GM12872 (cell line): ENCODE results near the gene IFIT1.

ENCODE experiments used
- TF ChIP-seq, protein P1 (sequence below): IDR thresholded peaks from 3 replicates; pipeline ENCODE4 v1.5.1; 2011; ENCODE audit warnings: low read depth, mild to moderate bottlenecking, low read length, moderate library complexity; ENCODE audit not compliant: insufficient read depth

The IFIT1 gene

DNA sequence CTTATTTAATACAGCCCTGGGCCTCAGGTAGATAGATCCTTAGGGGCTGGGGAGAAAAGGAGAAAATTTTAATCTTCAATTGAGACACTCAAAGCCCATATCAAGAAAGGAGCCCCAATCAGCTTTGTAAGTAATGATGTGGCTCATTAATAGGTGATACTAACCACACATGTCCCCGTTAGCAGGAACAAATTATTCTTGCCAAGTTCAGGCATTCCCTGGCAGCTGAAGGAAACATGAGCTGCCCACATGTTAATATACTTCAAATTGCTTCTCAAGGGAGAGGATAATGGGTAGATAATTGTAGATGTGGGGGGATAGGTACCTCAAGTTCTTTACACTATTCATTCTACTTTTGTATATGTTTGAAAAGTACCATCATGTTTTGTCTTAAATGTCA lies 36.5 kb downstream of the IFIT1 start:
- TF ChIP-seq, protein P1, sequence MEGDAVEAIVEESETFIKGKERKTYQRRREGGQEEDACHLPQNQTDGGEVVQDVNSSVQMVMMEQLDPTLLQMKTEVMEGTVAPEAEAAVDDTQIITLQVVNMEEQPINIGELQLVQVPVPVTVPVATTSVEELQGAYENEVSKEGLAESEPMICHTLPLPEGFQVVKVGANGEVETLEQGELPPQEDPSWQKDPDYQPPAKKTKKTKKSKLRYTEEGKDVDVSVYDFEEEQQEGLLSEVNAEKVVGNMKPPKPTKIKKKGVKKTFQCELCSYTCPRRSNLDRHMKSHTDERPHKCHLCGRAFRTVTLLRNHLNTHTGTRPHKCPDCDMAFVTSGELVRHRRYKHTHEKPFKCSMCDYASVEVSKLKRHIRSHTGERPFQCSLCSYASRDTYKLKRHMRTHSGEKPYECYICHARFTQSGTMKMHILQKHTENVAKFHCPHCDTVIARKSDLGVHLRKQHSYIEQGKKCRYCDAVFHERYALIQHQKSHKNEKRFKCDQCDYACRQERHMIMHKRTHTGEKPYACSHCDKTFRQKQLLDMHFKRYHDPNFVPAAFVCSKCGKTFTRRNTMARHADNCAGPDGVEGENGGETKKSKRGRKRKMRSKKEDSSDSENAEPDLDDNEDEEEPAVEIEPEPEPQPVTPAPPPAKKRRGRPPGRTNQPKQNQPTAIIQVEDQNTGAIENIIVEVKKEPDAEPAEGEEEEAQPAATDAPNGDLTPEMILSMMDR: no peak

- TF ChIP-seq, protein P1: no peak
Observed at GRCh38 chr10:89431977-89432376, 39.6 kb downstream of the IFIT1 start.

DNA sequence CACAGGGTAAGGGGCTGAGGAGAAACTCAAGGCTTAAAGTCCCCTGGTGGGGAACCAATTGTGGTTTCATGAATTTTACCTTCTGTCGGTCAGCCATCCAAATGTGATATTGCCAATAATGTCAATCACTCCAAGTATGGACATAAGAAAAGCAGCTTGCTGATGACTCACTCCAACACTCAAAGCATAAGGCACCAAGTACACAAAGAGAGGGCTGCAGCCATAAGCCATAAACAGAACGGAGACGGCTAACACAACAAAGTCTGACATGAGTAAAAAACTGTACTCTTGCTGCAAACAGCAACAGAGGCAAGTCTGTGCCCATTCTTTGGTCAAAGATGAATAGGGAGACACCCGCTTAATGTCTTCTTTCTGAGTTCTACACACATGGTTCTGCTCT lies 46.1 kb downstream of the IFIT1 start:
- TF ChIP-seq, protein P1: no peak

DNA sequence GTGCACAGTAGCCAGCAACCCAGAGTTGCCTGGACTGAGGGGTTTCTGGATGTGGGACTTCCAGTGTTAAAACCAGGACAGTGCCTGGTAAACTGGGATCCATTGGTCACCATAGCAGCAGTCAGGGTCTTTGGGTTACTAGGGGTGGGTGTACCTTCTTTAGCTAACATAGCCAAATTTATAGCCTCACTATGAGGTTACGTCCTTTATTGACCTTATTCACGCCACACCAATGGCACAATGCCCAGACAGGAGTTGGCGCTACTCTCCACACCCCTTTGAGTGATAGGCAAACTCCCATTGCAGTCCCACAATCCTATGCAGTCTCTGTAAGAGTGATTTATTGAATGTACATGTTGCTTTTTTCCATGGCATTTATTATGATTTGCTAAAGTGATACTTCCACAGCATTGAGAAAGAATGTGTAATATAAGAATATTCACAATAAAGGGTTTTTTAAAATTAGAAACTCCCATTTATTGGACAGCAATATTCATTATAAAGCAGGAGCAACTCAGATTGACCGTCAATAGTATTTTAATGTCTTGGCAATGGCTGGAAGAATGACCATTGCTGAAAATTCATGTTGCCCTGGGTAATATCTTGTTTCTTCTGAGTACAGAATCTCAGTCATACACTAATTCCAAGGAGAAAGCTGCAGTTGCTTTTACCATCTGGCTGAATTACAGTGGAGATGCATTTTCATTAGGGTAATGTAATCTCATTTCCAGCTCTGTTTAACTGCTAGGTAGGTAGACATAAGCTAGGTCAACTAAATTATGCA lies 48.0 kb downstream of the IFIT1 start:
- TF ChIP-seq, protein P1: no peak

- TF ChIP-seq, protein P1: no peak
Observed at GRCh38 chr10:89442289-89442688, 49.9 kb downstream of the IFIT1 start.

DNA sequence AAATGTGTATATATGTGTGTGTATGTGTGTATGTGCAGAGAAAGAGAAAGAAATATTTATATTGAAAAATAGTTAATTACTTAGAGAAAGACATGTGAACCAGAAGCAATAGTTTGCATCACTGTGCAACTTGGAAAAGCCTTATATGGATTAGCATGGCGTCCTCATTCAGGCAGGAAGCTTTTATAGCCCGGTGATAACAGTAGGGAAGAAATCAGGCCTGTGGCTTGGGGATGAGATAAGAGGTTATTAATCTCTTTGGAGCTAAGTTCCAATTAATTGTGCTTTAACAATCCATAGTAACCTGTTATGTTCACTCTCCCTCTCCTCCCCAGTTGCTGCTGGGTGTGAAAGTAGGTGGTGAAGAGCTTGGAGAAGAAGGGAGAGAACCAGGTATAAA lies 58.5 kb downstream of the IFIT1 start:
- TF ChIP-seq, protein P1: no peak

GRCh38 chr10:89452193-89452592 lies 59.8 kb downstream of the IFIT1 start:
- TF ChIP-seq, protein P1: no peak
